Measurements from ENCODE around the gene TNNT3.

The TNNT3 gene

DNA sequence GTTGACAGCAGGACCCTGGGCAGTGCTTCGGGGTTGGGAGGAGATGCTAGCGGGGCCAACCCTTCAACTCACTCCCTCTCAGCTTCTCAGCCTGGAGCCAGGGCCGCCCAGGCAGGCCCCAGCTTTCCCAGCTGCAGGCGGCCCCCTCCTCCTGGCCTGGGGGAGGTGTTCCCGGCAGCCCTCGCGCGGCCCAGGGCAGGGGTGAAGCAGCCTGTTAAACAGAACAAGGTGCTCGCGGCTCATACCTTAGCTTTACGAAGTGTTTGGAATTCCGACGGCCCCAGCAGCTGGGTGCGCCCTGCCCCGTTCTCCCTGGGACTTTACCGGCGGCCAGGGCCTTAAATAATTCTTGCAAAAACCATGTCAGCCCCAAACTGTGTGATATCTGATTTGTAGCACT lies 44.8 kb downstream of the TNNT3 start:
- DNase-seq, result no peak

DNA sequence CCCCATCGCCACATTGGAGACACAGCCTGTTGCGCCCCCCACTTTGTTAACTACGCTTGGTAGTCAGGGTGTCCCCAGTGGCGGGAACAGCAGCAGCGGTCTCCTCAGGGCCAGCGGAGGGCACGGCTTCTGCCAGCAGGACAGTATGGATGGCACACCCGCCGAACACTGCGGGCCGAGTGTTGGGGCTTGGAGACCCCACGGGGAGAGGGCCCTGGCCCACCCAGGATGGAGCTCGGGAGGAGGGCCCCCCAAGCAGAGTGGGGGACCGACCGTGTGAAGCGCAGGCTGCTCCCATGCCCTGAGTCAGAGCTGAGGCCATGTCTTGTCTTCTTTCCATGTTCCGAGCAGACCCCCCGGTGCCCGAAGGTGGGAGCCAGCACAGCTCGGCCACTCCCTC lies 45.5 kb downstream of the TNNT3 start:
- DNase-seq, result no peak

DNA sequence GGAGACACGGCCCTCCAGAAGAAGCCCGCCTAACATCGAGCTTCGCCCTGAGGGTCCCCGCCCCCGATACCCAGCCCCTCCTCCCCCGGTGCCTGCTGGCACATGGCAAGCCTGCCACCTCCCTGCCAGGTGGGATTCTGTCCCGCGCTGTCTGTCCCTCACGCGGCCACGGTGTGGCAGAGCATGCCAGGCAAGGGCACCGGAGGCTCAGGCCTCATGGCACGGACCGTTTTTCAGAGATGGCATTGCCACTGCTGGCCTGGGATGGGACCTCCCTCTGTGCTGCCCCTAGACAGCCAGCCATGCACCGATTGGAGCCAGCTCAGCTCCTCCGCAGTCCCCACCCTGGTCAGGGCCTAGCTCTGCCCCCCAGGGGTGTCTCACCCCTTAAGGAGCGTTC lies 47.0 kb downstream of the TNNT3 start:
- no peak for DNase-seq

DNA sequence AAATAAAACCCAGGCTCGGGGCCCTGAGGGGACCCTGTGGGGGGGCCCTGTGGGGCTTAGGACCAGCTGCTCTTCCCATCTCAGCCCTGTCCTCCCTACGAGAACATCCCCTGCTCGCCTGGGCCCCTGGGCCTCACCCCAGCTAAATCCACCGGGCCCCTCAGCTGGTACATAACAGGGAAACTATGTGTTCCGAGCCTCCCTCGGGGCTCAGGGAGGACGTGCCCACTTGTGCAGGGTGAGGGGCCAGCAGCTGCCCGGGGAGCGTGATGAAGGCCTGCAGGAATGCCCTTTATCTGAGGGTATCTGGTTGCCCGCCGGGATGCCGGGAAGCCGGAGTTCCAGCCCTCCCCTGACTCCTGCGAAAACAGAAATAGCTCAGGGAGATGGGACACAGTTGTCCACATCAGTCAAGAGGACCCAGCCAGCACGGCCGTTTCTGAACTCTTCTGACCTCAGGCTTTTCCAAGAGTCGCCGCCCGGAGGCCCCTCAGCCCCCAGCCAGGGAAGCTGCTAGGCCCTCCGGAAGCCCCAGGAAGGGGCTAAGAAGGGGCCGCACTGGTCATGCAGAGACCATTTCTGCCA lies 48.2 kb downstream of the TNNT3 start:
- no peak for DNase-seq

DNA sequence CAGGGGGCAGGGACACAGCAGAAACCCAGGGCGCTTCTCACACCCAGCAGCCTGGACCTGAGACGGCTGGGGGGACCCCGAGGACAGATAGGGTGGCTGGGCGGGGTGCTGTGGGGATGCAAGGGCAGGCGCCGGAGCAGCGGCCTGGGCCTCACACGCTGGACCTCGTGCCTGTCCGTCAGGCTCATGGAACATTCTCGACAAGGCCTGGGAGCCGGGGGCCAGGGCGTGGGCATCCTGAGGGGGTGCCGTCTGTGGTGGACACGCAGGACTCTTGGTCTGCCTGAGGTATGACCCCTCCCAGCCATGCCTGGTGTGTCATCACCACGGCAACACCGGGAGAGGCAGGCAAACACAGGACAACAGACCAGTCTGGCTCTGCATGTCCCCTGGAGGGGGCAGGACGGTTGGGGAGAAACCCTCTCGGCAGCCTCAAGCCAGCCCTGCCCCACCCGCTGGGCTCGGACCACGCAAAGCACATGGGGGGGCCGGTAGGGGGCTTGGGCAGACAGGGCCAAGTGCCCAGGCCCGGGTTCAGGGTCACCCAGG lies 49.0 kb downstream of the TNNT3 start:
- DNase-seq, result no peak

DNA sequence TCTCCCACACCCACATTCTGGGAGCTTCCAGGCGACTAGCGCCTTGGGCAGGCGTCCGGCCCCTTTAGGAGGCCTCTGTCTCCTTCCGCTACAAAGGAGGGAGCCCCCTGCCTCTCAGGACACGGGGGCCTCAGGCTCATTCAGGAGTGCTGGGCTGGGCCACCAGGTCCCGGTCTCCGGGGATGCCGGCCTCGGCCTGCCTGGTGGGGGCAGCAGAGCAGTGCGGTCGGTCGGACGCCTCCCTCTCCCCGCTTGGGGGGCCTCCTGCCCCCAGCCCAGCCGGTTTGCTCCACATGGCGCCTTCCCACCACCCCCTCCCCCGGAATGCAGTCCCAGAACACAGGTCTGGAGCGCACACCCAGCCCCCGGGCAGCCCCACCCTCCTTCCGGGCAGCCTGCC lies 49.5 kb downstream of the TNNT3 start:
- DNase-seq, result no peak

DNA sequence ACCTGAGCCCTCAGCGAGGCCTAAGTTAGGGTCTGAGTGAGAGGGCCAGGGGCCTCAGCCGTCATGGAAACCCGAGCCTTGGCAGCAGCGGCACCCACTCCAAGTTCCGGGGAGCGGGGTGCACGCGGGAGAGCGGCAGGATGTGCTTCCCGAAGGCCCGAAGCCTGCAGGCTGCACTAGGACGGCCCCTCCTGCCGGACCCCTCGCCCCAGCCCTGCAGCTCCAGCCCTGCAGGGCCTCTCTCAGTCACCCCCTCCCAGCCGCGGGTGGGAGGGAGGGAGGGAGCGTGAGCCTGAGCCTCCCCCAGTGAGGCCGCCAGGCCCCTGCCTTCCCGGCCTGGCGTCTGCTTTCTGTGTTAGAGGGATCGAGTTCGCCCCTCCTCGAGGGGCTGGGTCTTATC lies 50.3 kb downstream of the TNNT3 start:
- DNase-seq, result no peak

DNA sequence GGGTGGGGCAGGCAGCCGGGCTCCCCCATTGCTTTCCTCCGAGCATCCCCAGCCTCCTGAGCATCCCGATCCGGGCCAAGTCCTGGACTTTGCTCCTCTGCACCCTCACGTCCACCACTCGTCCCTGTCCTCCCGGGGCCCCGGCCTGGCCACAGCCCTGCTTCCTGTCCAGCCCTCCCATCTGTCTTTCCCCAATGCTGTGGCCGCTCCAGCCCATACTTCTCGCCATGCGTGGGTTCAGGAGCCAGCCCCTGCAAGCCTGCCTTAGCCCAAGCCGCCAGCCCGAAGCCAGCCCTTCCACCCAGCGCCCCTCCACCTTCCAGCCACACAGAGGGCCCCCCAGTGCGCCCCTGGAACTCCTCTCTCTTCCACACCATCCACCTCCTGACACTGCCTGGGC lies 51.5 kb downstream of the TNNT3 start:
- DNase-seq, result no peak

DNA sequence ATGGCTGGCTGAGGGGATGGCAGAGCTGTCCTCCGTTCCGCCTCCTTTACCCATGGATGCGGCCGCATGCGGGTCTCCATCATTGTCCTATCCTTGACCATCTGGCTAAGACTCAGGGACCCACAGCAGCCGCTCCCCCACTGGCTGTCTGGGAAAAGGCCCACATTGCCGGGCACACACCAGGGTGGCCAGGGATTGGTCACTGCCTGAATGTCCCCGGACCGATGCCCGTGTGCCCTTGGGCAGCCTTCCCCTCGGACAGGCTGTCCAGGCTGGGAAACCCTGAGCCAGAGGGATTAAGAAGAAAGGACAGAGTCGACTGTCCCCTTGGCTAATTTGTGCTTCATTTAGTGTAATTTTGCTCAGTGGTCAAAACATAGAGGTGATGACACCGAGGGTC lies 55.7 kb downstream of the TNNT3 start:
- no peak for DNase-seq

DNA sequence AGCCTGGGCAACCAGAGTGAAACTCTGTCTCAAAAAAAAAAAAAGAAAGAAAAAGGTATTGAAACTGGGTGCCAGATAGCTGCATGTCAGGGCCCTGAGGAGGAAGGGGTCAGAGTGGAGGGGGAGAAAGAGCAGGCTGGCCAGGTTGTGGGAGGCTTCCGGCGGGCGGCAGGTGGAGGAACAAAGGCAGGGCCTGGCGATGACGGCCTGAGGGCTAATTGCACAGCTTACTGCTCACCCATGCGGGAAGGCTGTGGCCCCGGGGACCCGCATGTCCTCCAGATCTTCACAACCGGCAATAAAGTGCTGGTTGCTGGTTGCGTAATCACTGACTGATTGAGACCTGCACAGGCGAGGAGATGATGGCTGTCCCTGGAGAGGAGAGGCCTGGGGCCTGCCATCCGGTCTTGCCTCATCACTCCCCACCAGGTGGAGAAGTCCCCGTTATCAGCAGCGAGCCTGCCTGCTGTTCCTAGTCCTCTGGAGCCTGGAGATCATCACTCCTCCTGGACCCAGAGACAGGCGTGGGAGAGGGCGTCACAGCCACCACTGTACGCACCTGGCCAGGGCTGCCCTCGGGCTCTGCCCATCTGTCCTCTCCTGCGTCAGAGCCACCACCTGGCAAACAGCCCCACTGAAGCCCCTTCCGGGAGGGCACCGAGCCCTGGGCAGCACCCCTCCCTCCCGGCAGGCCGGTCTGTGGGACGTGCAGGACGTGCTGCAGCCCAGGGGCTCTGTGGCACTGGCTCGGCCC lies 59.4 kb downstream of the TNNT3 start:
- no peak for DNase-seq

DNA sequence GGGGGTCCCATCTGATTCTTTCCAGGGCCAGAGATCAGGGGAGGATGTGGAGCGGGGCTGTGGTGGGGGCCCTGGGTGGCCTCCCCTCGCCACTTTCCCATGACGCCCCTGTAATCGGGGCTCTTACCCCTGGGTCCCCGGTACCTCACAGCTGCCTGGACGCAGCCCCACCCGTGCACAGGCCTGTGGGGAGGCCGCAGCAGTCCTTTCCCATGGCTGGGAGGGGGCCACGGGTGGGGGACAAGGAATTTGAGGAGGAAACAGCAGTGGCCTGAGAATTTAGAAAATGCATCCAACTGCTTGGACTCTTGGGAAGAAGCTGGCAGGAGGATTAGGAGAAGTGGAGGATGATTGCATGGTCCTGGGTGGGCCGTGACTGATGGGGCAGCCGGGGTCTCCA lies 60.1 kb downstream of the TNNT3 start:
- no peak for DNase-seq

DNA sequence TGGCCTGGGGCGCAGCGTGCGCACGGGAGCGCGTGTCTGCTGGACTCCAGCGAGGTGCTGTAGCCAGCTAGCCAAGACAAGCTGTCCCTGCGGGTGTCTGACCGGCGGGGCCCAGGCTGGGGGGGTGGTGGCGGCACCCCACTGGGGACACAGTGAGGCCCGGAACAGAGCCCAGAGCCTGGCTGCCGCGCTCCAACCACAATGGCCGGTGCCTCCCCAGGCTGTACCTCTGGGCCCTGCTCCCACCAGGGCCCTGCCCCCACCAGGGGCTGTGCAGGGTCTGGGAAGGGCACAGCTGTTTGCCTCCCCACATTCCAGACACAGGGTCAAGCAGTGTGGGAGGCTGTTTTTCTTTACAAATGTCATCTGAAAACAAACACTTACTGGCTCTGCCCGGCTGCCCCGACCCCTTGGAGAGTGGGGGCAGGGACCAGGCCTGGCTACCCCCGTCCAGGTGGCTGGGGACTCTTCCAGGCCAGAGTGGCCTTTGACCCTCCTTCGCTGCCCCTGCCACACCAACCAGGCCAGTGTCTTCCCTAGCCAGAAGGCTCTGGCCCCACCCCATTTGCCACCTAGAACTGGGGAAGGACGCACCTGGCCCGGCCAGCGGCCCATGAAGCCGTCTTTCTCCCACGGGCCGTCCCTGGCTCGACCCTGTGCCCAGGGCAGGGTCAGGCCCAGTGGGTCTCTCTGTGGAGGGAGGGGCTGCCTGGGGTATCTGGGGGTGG lies 63.5 kb downstream of the TNNT3 start:
- no peak for DNase-seq

DNA sequence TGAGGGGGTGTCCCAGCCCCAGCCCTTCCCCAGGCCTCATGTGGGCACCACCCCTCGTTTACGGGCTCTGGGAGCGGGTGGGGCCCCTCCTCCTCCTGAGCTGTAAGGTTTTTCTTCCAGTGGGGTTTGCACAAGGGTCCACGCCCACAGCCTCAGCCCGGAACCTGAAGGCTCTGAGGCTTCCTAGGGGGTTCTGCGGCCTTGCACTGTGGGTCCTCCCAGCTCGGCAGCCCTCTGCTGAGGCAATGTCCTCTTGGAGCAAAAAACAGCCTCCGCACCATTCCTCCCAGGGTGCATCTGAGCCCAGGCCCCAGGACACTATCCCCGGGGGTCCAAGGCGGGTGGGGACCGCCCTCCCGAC lies 64.1 kb downstream of the TNNT3 start:
- DNase-seq, result no peak

DNA sequence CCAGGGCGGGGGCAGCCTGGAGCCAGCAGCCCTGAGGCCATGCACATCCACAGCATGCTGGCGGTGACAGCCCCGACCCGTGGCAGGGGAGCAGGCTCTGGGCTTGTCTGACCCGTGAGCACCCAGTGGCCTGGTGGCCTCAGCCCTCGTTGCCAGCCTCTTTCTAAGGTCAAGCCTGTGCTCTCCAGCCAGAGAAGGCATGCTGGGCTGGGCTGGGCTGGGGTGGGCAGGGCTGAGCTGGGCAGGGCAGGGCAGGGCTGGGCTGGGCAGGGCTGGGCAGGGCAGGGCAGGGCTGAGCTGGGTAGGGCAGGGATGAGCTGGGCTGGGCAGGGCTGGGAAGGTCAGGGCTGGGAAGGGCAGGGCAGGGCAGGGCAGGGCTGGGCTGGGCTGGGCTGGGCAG lies 67.5 kb downstream of the TNNT3 start:
- no peak for DNase-seq

DNA sequence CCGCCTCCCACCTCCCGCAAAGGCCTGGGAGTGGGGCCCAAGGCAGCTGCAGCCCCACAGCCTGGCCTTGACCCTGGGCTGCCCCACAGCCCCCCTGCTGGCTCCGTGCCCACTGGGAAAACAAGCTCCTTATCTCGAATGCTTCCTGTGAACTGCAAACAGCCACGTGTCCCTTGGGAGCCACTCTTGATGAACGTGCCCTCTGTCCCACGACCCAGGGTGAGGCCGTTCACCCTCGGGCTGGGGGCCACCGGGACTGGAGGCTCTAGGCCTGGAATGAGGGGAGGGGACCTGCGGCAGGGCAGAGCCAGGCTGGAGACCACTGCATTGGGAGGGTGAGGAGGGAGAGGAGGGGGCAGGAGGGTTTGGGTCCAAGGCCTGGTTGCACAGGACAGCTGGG lies 68.7 kb downstream of the TNNT3 start:
- no peak for DNase-seq
